ENCODE data around the gene RAB29. TPM values are rescaled to one million over a fixed set of nuclear protein-coding genes. Genes with fewer than 3 reads are reported as not detected.

Gene RAB29
- polyA plus RNA-seq, 1 of the 3 experiments (the other 2 are of a cell fraction) = 9.2 TPM

DNA sequence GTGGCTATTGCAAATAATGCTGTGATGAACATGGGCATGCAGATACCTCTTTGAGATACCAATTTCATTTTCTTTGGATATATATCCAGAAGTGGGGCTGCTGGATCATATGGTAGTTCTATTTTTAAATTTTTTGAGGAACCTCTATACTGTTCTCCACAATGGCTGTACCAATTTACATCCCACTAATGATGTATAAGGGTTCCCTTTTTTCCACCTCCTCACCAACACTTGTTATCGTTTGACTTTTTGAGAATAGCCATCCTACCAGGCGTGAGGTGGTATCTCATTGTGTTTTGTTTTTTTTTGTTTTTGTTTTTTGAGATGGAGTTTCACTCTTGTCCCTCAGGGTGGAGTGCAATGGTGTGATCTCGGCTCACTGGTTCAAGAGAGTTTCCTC lies 18.7 kb downstream of the RAB29 start (continued):
- TF ChIP-seq EP300 (IDR thresholded peaks at IDR 0.05; ENCODE audit: borderline replicate concordance in 1 of 2, low read depth in 1 of 2, low read length in 1 of 2) (no peak), RFX5 (IDR thresholded peaks at IDR 0.05; ENCODE audit: low read length) (no peak), EZH2phosphoT487 (IDR thresholded peaks at IDR 0.05; ENCODE audit: borderline replicate concordance, low read depth) (no peak)
- TF ChIP-seq, protein P1, sequence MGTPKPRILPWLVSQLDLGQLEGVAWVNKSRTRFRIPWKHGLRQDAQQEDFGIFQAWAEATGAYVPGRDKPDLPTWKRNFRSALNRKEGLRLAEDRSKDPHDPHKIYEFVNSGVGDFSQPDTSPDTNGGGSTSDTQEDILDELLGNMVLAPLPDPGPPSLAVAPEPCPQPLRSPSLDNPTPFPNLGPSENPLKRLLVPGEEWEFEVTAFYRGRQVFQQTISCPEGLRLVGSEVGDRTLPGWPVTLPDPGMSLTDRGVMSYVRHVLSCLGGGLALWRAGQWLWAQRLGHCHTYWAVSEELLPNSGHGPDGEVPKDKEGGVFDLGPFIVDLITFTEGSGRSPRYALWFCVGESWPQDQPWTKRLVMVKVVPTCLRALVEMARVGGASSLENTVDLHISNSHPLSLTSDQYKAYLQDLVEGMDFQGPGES (IDR thresholded peaks at IDR 0.05; ENCODE audit: low read depth, low read length) = no peak
- TF ChIP-seq, protein P2, sequence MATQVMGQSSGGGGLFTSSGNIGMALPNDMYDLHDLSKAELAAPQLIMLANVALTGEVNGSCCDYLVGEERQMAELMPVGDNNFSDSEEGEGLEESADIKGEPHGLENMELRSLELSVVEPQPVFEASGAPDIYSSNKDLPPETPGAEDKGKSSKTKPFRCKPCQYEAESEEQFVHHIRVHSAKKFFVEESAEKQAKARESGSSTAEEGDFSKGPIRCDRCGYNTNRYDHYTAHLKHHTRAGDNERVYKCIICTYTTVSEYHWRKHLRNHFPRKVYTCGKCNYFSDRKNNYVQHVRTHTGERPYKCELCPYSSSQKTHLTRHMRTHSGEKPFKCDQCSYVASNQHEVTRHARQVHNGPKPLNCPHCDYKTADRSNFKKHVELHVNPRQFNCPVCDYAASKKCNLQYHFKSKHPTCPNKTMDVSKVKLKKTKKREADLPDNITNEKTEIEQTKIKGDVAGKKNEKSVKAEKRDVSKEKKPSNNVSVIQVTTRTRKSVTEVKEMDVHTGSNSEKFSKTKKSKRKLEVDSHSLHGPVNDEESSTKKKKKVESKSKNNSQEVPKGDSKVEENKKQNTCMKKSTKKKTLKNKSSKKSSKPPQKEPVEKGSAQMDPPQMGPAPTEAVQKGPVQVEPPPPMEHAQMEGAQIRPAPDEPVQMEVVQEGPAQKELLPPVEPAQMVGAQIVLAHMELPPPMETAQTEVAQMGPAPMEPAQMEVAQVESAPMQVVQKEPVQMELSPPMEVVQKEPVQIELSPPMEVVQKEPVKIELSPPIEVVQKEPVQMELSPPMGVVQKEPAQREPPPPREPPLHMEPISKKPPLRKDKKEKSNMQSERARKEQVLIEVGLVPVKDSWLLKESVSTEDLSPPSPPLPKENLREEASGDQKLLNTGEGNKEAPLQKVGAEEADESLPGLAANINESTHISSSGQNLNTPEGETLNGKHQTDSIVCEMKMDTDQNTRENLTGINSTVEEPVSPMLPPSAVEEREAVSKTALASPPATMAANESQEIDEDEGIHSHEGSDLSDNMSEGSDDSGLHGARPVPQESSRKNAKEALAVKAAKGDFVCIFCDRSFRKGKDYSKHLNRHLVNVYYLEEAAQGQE (IDR thresholded peaks at IDR 0.05; ENCODE audit: low read depth, low read length) = no peak

- Histone ChIP-seq H3K9ac (no peak overlapping the region), H4K20me1 (ENCODE audit: insufficient read depth) (no peaks in the 10 kb centered on the region), H2AFZ (ENCODE audit: low read depth) (no peak overlapping the region), H3F3A (replicated peaks; ENCODE audit: insufficient read depth) (no peaks in the 10 kb centered on the region), H3K36me3 (replicated peaks in 1 of 2; ENCODE audit: control insufficient read depth in 1 of 2, insufficient read depth in 2 of 2, low read length in 1 of 2) (no peaks in the 10 kb centered on the region), H3K4me2 (no peak overlapping the region), H3K4me1 (ENCODE audit: control insufficient read depth in 1 of 2, insufficient read depth in 2 of 2, low read depth in 1 of 2, low read length in 1 of 2) (no peaks in the 10 kb centered on the region), H3K27ac (ENCODE audit: low read depth in 2 of 2, low read length in 1 of 2) (no peak overlapping the region), H3K9me2 (no peaks in the 10 kb centered on the region), H3K27me3 (ENCODE audit: insufficient read depth) (no peaks in the 10 kb centered on the region), H3K4me3 (ENCODE audit: low read depth in 2 of 2, low read length in 1 of 2) (no peak overlapping the region), H3K9me3 (no peaks in the 10 kb centered on the region), H3K79me2 (ENCODE audit: insufficient read depth) (no peaks in the 10 kb centered on the region)
- TF ChIP-seq ELF1 (IDR thresholded peaks at IDR 0.05) (no peak), TCF12 (IDR thresholded peaks at IDR 0.05) (no peak), MXI1 (IDR thresholded peaks at IDR 0.05; ENCODE audit: low read depth, low read length) (no peak), RXRA (IDR thresholded peaks at IDR 0.05; ENCODE audit: borderline replicate concordance, low read depth) (no peak), JUND (IDR thresholded peaks at IDR 0.05) (no peak), RCOR1 (IDR thresholded peaks at IDR 0.05; ENCODE audit: low read length) (no peak), SMC3 (IDR thresholded peaks at IDR 0.05; ENCODE audit: low read depth, low read length) (no peak), NFIC (IDR thresholded peaks at IDR 0.05; ENCODE audit: borderline replicate concordance) (no peak), MEF2A (IDR thresholded peaks at IDR 0.05; ENCODE audit: borderline replicate concordance, low read depth) (no peak), GABPA (IDR thresholded peaks at IDR 0.05; ENCODE audit: low read depth) (no peak), SIN3A (IDR thresholded peaks at IDR 0.05; ENCODE audit: borderline replicate concordance, low read depth, low read length) (no peak)
- TF ChIP-seq, protein P3, sequence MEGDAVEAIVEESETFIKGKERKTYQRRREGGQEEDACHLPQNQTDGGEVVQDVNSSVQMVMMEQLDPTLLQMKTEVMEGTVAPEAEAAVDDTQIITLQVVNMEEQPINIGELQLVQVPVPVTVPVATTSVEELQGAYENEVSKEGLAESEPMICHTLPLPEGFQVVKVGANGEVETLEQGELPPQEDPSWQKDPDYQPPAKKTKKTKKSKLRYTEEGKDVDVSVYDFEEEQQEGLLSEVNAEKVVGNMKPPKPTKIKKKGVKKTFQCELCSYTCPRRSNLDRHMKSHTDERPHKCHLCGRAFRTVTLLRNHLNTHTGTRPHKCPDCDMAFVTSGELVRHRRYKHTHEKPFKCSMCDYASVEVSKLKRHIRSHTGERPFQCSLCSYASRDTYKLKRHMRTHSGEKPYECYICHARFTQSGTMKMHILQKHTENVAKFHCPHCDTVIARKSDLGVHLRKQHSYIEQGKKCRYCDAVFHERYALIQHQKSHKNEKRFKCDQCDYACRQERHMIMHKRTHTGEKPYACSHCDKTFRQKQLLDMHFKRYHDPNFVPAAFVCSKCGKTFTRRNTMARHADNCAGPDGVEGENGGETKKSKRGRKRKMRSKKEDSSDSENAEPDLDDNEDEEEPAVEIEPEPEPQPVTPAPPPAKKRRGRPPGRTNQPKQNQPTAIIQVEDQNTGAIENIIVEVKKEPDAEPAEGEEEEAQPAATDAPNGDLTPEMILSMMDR (IDR thresholded peaks at IDR 0.05) = no peak
- TF ChIP-seq, protein P4, sequence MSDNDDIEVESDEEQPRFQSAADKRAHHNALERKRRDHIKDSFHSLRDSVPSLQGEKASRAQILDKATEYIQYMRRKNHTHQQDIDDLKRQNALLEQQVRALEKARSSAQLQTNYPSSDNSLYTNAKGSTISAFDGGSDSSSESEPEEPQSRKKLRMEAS (IDR thresholded peaks at IDR 0.05; ENCODE audit: low read depth) = no peak
- TF ChIP-seq, protein P5, sequence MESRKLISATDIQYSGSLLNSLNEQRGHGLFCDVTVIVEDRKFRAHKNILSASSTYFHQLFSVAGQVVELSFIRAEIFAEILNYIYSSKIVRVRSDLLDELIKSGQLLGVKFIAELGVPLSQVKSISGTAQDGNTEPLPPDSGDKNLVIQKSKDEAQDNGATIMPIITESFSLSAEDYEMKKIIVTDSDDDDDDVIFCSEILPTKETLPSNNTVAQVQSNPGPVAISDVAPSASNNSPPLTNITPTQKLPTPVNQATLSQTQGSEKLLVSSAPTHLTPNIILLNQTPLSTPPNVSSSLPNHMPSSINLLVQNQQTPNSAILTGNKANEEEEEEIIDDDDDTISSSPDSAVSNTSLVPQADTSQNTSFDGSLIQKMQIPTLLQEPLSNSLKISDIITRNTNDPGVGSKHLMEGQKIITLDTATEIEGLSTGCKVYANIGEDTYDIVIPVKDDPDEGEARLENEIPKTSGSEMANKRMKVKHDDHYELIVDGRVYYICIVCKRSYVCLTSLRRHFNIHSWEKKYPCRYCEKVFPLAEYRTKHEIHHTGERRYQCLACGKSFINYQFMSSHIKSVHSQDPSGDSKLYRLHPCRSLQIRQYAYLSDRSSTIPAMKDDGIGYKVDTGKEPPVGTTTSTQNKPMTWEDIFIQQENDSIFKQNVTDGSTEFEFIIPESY (IDR thresholded peaks at IDR 0.05; ENCODE audit: borderline replicate concordance, low read depth) = no peak
- TF ChIP-seq, protein P1 (IDR thresholded peaks at IDR 0.05; ENCODE audit: low read depth, low read length) = no peak
- TF ChIP-seq, protein P6, sequence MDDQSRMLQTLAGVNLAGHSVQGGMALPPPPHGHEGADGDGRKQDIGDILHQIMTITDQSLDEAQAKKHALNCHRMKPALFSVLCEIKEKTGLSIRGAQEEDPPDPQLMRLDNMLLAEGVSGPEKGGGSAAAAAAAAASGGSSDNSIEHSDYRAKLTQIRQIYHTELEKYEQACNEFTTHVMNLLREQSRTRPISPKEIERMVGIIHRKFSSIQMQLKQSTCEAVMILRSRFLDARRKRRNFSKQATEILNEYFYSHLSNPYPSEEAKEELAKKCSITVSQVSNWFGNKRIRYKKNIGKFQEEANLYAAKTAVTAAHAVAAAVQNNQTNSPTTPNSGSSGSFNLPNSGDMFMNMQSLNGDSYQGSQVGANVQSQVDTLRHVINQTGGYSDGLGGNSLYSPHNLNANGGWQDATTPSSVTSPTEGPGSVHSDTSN (IDR thresholded peaks at IDR 0.05) = no peak
- DNase-seq = no peak
- POLR2A ChIA-PET = no interaction called here
- 78% methylated on average over 5 of the region's 5 CpGs for WGBS (ENCODE audit: low lambda C conversion rate)
- CTCF ChIA-PET = interaction anchor here (0.6 to 0.9 kb wide), 4 partner anchors 37 to 259 kb away, joined by 3 to 6 read pairs (median 3); no protein-coding TSS in a partner anchor
Observed at GRCh38 chr1:205754857-205755256, 20.4 kb downstream of the RAB29 start.
